ENCODE results near the gene EEF1AKMT2. TPM values are rescaled to one million over a fixed set of nuclear protein-coding genes. Genes with fewer than 3 reads are reported as not detected.

EEF1AKMT2 gene
- total and polyA plus RNA-seq, 2 of the 13 experiments (the other 11 are each of a cell fraction or from before 2014, with no cell fraction given): 11.3 to 19.3 TPM

DNA sequence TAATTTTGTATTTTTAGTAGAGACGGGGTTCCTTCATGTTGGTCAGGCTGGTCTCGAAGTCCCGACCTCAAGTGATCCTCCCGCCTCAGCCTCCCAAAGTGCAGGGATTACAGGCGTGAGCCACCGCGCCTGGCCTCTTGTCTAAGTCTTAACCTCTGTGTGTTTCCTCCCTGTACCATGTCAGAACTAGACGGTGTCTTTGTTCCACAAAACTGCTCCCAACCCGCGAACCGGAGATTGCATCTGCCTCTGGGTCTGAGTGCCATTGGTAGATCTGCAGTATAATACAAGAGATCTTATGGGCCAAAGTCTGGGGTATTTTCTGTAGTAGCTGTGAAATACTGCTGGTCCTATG is 1.3 kb upstream of the EEF1AKMT2 start:
- H2AFZ ChIP-seq (ENCODE audit: low read length): no peak overlapping the region
- no peak overlapping the region for H3K27ac ChIP-seq (ENCODE audit: extremely low read length, insufficient read depth, low read length)
- in situ Hi-C loops (cut with HindIII; ENCODE audit: extremely low pct_ligation_motif_present, low pct_unique_long_range_greater_than_20kb) (no loop called here), intact Hi-C loops (cut with micrococcal nuclease; ENCODE audit: unreplicated experiment) (loop anchor here (5.0 to 10.0 kb wide), 2 partner anchors 51 to 122 kb away; partner anchors contain the start of gene FAM53B)
- H3K27me3 ChIP-seq (ENCODE audit: control insufficient read depth in 1 of 2, insufficient read depth in 2 of 2, low read length in 2 of 2): no peaks in the 10 kb centered on the region; a peak in 2 of 5 replicates
- H3K4me3 ChIP-seq (replicated peaks in 1 of 3; ENCODE audit: insufficient read depth in 1 of 3, low read depth in 2 of 3, low read length in 3 of 3): peak overlapping the region in 2 of 3 experiments; percentile 84 to 88; a peak in 2 of 6 replicates
- no peak for DNase-seq (ENCODE audit: low spot score)
- ChIA-PET POLR2A (interaction anchor here (0.8 to 3.1 kb wide), 2 partner anchors 8 to 51 kb away, joined by 3 to 53 read pairs; partner anchors contain the start of gene ABRAXAS2), CTCF (ENCODE audit: low intra/inter-chr PET ratio, low total read pairs) (no interaction called here)
- no peaks in the 10 kb centered on the region for H3K9me3 ChIP-seq (ENCODE audit: low read length)
- FAIRE-seq: no peak
- no TSS peak for BruUV-seq (replicated peaks)
- no peak overlapping the region for H3K9ac ChIP-seq (ENCODE audit: insufficient read depth, low read depth, low read length)
- peaks cover 28% of the 10 kb centered on the region for H3K4me1 ChIP-seq (ENCODE audit: insufficient read depth, low read length)
- H3K79me2 ChIP-seq (ENCODE audit: insufficient read depth, low read length): peaks cover 12% of the 10 kb centered on the region
- no peak for ATAC-seq
- peak overlapping the region; percentile 93; the same call in 1 of the 2 replicates for H3K4me2 ChIP-seq (ENCODE audit: low read depth, low read length)
- peaks cover 0 to 3% of the 10 kb centered on the region in 2 experiments; a peak in 1 of 5 replicates for H3K36me3 ChIP-seq (replicated peaks in 1 of 2; ENCODE audit: control insufficient read depth in 1 of 2, insufficient read depth in 2 of 2, low read length in 2 of 2)
- 80% methylated on average over 11 of the region's 11 CpGs for WGBS (ENCODE audit: low lambda C conversion rate)
- H4K20me1 ChIP-seq (ENCODE audit: insufficient read depth, low read length): no peaks in the 10 kb centered on the region
- TF ChIP-seq, protein P1, sequence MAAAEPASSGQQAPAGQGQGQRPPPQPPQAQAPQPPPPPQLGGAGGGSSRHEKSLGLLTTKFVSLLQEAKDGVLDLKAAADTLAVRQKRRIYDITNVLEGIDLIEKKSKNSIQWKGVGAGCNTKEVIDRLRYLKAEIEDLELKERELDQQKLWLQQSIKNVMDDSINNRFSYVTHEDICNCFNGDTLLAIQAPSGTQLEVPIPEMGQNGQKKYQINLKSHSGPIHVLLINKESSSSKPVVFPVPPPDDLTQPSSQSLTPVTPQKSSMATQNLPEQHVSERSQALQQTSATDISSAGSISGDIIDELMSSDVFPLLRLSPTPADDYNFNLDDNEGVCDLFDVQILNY (CRISPR knock-in tag; conservative IDR thresholded peaks at IDR 0.05): no peak
- TF ChIP-seq ZNF850 (CRISPR knock-in tag; conservative IDR thresholded peaks at IDR 0.05): no peak
- TF ChIP-seq ZNF614 (CRISPR knock-in tag; IDR thresholded peaks at IDR 0.05; ENCODE audit: borderline replicate concordance): no peak
- TF ChIP-seq ZNF530 (CRISPR knock-in tag; IDR thresholded peaks at IDR 0.05; ENCODE audit: low read depth): no peak
- no peak for TF ChIP-seq NFE2L2 (IDR thresholded peaks at IDR 0.05; ENCODE audit: low read length)
- TF ChIP-seq ZKSCAN1 (IDR thresholded peaks at IDR 0.05; ENCODE audit: low read length): no peak
- no peak for TF ChIP-seq ZNF556 (CRISPR knock-in tag; IDR thresholded peaks at IDR 0.05; ENCODE audit: borderline replicate concordance)
- TF ChIP-seq, protein P2, sequence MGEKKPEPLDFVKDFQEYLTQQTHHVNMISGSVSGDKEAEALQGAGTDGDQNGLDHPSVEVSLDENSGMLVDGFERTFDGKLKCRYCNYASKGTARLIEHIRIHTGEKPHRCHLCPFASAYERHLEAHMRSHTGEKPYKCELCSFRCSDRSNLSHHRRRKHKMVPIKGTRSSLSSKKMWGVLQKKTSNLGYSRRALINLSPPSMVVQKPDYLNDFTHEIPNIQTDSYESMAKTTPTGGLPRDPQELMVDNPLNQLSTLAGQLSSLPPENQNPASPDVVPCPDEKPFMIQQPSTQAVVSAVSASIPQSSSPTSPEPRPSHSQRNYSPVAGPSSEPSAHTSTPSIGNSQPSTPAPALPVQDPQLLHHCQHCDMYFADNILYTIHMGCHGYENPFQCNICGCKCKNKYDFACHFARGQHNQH (CRISPR knock-in tag; IDR thresholded peaks at IDR 0.05): no peak
- no peak for TF ChIP-seq JUNB (CRISPR knock-in tag; IDR thresholded peaks at IDR 0.05; ENCODE audit: borderline replicate concordance)
- TF ChIP-seq, protein P3, sequence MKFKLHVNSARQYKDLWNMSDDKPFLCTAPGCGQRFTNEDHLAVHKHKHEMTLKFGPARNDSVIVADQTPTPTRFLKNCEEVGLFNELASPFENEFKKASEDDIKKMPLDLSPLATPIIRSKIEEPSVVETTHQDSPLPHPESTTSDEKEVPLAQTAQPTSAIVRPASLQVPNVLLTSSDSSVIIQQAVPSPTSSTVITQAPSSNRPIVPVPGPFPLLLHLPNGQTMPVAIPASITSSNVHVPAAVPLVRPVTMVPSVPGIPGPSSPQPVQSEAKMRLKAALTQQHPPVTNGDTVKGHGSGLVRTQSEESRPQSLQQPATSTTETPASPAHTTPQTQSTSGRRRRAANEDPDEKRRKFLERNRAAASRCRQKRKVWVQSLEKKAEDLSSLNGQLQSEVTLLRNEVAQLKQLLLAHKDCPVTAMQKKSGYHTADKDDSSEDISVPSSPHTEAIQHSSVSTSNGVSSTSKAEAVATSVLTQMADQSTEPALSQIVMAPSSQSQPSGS (CRISPR knock-in tag; IDR thresholded peaks at IDR 0.05): no peak
- TF ChIP-seq NFE2L1 (CRISPR knock-in tag; IDR thresholded peaks at IDR 0.05; ENCODE audit: borderline replicate concordance): no peak
- TF ChIP-seq, protein P4, sequence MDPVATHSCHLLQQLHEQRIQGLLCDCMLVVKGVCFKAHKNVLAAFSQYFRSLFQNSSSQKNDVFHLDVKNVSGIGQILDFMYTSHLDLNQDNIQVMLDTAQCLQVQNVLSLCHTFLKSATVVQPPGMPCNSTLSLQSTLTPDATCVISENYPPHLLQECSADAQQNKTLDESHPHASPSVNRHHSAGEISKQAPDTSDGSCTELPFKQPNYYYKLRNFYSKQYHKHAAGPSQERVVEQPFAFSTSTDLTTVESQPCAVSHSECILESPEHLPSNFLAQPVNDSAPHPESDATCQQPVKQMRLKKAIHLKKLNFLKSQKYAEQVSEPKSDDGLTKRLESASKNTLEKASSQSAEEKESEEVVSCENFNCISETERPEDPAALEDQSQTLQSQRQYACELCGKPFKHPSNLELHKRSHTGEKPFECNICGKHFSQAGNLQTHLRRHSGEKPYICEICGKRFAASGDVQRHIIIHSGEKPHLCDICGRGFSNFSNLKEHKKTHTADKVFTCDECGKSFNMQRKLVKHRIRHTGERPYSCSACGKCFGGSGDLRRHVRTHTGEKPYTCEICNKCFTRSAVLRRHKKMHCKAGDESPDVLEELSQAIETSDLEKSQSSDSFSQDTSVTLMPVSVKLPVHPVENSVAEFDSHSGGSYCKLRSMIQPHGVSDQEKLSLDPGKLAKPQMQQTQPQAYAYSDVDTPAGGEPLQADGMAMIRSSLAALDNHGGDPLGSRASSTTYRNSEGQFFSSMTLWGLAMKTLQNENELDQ (CRISPR knock-in tag; IDR thresholded peaks at IDR 0.05; ENCODE audit: borderline replicate concordance): no peak
- no peak for TF ChIP-seq ZNF788 (CRISPR knock-in tag; IDR thresholded peaks at IDR 0.05; ENCODE audit: borderline replicate concordance)
- TF ChIP-seq, protein P5, sequence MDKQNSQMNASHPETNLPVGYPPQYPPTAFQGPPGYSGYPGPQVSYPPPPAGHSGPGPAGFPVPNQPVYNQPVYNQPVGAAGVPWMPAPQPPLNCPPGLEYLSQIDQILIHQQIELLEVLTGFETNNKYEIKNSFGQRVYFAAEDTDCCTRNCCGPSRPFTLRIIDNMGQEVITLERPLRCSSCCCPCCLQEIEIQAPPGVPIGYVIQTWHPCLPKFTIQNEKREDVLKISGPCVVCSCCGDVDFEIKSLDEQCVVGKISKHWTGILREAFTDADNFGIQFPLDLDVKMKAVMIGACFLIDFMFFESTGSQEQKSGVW (CRISPR knock-in tag; IDR thresholded peaks at IDR 0.05; ENCODE audit: borderline replicate concordance): no peak
- no peak for TF ChIP-seq ZNF563 (CRISPR knock-in tag; IDR thresholded peaks at IDR 0.05)
- peak; percentile 34; the same call in 1 of the 2 replicates for TF ChIP-seq ZBTB38 (CRISPR knock-in tag; IDR thresholded peaks at IDR 0.05)
